Calu3 (cell line): Measurements from ENCODE around the gene RAD51B. TPM values are rescaled to one million over a fixed set of nuclear protein-coding genes. Genes with fewer than 3 reads are reported as not detected.
"Not testable (repeated sequence)": the region's sequence is repeated elsewhere in the genome, so short reads cannot be mapped to it uniquely, and the experiment has no call there.

Source experiments
- BruUV-seq: library from RNA; stranded (reverse); fragments of 400-500 nt; replicated peaks from 2 replicates; lab custom pipeline; 2021; lab: Mats Ljungman, UMichigan
- CTCF ChIA-PET: fragments of 300-600 bp; sonication (Branson Sonifier 250); formaldehyde crosslinking; loops from one replicate; lab custom pipeline; 2022; ENCODE audit warnings: antibody characterized with exemption; lab: Charles Lee
- DNase-seq: peaks from one replicate; pipeline ENCODE4 v3.0.0; 2022
- H3K27ac Mint-ChIP-seq: one replicate; pipeline ENCODE4 v1.8.0; 2022; ENCODE audit warnings: mixed read lengths; ENCODE audit not compliant: unreplicated experiment
- H3K27me3 Mint-ChIP-seq: one replicate; pipeline ENCODE4 v1.8.0; 2022; ENCODE audit warnings: mixed read lengths; ENCODE audit not compliant: unreplicated experiment
- H3K36me3 Mint-ChIP-seq: one replicate; pipeline ENCODE4 v1.8.0; 2022; ENCODE audit warnings: mild to moderate bottlenecking, moderate library complexity, mixed read lengths; ENCODE audit not compliant: insufficient read depth, unreplicated experiment
- H3K4me1 Mint-ChIP-seq: one replicate; pipeline ENCODE4 v1.8.0; 2022; ENCODE audit warnings: mild to moderate bottlenecking, low read depth, mixed read lengths; ENCODE audit not compliant: unreplicated experiment
- H3K4me3 Mint-ChIP-seq: one replicate; pipeline ENCODE4 v1.8.0; 2022; ENCODE audit warnings: mild to moderate bottlenecking, low read depth, moderate library complexity, mixed read lengths; ENCODE audit not compliant: unreplicated experiment
- H3K9me3 Mint-ChIP-seq: one replicate; pipeline ENCODE4 v1.8.0; 2022; ENCODE audit warnings: low read depth, mixed read lengths; ENCODE audit not compliant: unreplicated experiment
- intact Hi-C: fragments of 100-400 bp; cut with micrococcal nuclease; formaldehyde crosslinking; loops from one replicate; pipeline ENCODE4 v1.10.0; 2022; ENCODE audit not compliant: unreplicated experiment
- total RNA-seq: library from RNA; stranded (reverse); gene quantifications from 2 replicates; pipeline ENCODE4 v1.2.3, GENCODE V29; 2022
- TF ChIP-seq, protein P1 (sequence below): fragments of 200-600 bp; IDR thresholded peaks from one replicate; pipeline ENCODE4 v1.8.0; 2022; ENCODE audit warnings: antibody characterized with exemption; ENCODE audit not compliant: unreplicated experiment

Gene RAD51B
- total RNA-seq, 1 experiment from 2014 or later = 24.7 TPM

- H3K4me1 Mint-ChIP-seq = peaks cover 62% of the 10 kb centered on the region
- BruUV-seq = no TSS peak
Measured at GRCh38 chr14:68253878-68254528, 434.4 kb downstream of the RAD51B start.

DNA sequence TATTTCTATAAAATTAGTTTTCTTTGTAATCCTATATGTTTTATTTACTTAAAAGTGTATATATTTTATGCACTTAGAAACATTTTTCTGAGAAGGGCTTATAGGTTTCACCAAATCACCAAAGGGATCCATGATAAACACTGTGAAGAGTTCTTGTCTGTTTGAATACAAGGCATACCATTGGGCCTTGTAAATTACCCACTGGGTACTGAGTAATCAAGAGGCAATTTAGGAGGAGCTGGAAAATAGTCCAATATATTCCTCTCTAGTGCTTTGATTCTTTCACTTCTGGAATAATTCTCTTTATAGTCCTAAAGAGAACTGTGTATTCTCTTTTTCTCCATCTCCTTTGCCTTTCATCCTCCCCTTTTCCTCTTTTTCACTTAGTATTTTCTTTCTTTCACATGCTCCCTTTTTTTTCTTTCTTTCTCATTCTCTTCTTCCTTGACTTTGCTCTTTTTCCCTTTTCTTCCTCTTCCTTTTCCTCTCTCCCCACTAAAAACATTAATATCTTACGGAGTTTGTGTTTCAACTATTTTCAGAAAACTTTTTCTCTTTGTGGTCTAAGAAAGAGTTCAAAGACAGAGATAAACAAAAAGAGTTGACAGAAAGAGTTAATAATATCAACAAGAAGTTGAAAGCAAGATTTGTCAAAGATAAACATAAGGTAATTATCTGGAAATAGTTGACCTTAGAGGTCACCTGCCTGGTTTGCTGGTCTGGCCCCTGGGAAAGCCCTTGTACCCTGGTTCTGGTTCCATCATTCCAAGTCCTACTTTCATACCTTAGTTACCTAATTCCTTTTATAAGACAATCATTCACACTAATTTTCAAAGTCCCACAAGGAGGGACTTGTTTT, 435.3 kb downstream of the RAD51B start:
- CTCF ChIA-PET = interaction anchor here (1.2 kb wide), 1 partner anchor 15 kb away, joined by 3 read pairs; no protein-coding TSS in a partner anchor
- Mint-ChIP-seq H3K4me1 (peaks cover 54% of the 10 kb centered on the region), H3K27me3 (no peaks in the 10 kb centered on the region), H3K27ac (no peak overlapping the region), H3K36me3 (no peaks in the 10 kb centered on the region), H3K4me3 (no peak overlapping the region), H3K9me3 (no peaks in the 10 kb centered on the region)
- BruUV-seq = no TSS peak
- TF ChIP-seq, protein P1, sequence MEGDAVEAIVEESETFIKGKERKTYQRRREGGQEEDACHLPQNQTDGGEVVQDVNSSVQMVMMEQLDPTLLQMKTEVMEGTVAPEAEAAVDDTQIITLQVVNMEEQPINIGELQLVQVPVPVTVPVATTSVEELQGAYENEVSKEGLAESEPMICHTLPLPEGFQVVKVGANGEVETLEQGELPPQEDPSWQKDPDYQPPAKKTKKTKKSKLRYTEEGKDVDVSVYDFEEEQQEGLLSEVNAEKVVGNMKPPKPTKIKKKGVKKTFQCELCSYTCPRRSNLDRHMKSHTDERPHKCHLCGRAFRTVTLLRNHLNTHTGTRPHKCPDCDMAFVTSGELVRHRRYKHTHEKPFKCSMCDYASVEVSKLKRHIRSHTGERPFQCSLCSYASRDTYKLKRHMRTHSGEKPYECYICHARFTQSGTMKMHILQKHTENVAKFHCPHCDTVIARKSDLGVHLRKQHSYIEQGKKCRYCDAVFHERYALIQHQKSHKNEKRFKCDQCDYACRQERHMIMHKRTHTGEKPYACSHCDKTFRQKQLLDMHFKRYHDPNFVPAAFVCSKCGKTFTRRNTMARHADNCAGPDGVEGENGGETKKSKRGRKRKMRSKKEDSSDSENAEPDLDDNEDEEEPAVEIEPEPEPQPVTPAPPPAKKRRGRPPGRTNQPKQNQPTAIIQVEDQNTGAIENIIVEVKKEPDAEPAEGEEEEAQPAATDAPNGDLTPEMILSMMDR = no peak
- DNase-seq = no peak
- intact Hi-C loops = no loop called here

More at GRCh38 chr14:68253878-68254528, 434.4 kb downstream of the RAD51B start:
- CTCF ChIA-PET = no interaction called here
- no peaks in the 10 kb centered on the region for H3K9me3 Mint-ChIP-seq
- intact Hi-C loops = no loop called here
- DNase-seq = no peak
- no peak overlapping the region for H3K27ac Mint-ChIP-seq
- H3K36me3 Mint-ChIP-seq = no peaks in the 10 kb centered on the region
- H3K27me3 Mint-ChIP-seq = no peaks in the 10 kb centered on the region
- TF ChIP-seq, protein P1 = no peak
- H3K4me3 Mint-ChIP-seq = no peak overlapping the region

- no peak for DNase-seq
- CTCF ChIA-PET = interaction anchor here (1.2 kb wide), 1 partner anchor 14 kb away, joined by 3 read pairs; no protein-coding TSS in a partner anchor
- H3K27me3 Mint-ChIP-seq = no peaks in the 10 kb centered on the region
- no TSS peak for BruUV-seq
- H3K4me3 Mint-ChIP-seq = no peak overlapping the region
- TF ChIP-seq, protein P1 = no peak
- H3K9me3 Mint-ChIP-seq = no peaks in the 10 kb centered on the region
- intact Hi-C loops = no loop called here
- H3K36me3 Mint-ChIP-seq = no peaks in the 10 kb centered on the region
- H3K27ac Mint-ChIP-seq = peak overlapping the region; percentile 68
- peaks cover 45% of the 10 kb centered on the region for H3K4me1 Mint-ChIP-seq
Measured at GRCh38 chr14:68255693-68256178, 436.2 kb downstream of the RAD51B start.

DNA sequence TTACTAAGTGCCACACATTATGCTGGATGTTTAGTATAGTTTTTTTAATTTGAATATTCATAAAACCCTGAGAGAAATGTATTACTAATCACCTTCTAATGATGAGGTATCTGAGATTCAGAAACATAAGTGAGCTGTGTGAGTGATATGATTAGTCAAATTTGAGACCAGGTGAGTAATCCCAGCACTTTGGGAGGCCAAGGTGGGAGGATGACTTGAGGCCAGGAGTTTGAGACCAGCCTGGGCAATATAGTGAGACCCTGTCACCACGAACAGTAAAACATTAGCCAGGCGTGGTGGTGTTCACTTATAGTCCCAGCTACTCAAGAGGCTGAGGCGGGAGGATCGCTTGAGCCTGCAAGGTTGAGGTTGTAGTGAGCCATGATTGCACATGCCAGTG, 438.4 kb downstream of the RAD51B start:
- BruUV-seq = no TSS peak
- H3K36me3 Mint-ChIP-seq = no peaks in the 10 kb centered on the region

DNA sequence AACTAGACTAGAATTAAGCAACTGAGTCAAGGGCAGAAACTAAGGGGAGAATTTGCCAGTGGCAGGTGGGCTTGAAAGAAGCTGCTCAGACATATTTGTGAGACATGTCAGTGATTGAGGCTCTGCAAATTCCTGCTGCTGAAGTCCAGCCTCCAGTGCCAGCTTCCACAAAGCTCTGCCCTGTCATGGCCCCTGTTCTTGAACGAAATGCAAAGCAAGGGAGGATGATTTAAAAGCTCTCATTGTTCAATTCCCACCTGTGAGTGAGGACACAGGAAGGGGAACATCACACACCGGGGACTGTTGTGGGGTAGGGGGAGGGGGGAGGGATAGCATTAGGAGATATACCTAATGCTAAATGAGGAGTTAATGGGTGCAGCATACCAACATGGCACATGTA, 439.4 kb downstream of the RAD51B start:
- H3K9me3 Mint-ChIP-seq, H3K36me3 Mint-ChIP-seq, H3K4me3 Mint-ChIP-seq, BruUV-seq, intact Hi-C loops, H3K27me3 Mint-ChIP-seq, DNase-seq, H3K27ac Mint-ChIP-seq, CTCF ChIA-PET: not testable (repeated sequence)
- H3K4me1 Mint-ChIP-seq = peaks cover 28% of the 10 kb centered on the region

More for the DNA sequence above, 438.4 kb downstream of the RAD51B start:
- Mint-ChIP-seq H3K4me3 (no peak overlapping the region), H3K9me3 (no peaks in the 10 kb centered on the region), H3K4me1 (peaks cover 36% of the 10 kb centered on the region), H3K27ac (no peak overlapping the region), H3K27me3 (no peaks in the 10 kb centered on the region)
- TF ChIP-seq, protein P1 = no peak
- CTCF ChIA-PET = interaction anchor here (0.5 kb wide), 1 partner anchor 96 kb away, joined by 4 read pairs; no protein-coding TSS in a partner anchor
- DNase-seq = no peak
- intact Hi-C loops = no loop called here
